GM12801 (cell line): ENCODE measurements around the gene BAG3.

Source experiments
- CTCF ChIP-seq: IDR thresholded peaks from one replicate; pipeline ENCODE4 v1.5.1; 2011; ENCODE audit warnings: control low read depth; ENCODE audit not compliant: insufficient read length; ENCODE audit errors: extremely low read depth

Gene BAG3

DNA sequence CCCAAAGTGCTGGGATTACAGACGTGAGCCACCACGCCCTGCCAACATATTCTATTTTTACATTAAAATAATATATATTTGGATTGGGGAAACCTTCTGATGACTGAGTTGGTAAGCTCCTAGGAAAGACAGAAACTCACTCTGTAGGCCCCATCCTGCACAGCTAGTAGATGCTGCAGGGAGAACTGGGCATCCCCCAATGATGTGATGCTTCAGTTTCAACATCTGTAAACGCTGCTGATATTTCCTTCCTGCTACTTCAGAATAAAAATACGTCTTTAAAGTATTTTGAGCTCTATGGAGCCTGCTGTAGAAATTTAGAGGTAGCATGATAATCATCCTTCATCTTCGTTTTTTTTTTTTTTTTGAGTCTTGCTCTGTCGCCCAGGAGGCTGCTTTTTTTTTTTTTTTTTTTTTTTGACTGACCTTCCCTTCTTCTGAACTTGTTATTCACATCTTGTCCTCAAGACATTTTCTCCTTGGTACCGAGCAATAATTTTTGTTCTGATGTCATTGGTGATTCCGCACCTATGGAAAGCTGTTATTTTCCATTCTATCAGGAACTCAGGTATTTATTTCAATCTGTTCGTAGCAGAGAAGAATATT is 52.8 kb downstream of the BAG3 start:
- no peak for TF ChIP-seq CTCF

DNA sequence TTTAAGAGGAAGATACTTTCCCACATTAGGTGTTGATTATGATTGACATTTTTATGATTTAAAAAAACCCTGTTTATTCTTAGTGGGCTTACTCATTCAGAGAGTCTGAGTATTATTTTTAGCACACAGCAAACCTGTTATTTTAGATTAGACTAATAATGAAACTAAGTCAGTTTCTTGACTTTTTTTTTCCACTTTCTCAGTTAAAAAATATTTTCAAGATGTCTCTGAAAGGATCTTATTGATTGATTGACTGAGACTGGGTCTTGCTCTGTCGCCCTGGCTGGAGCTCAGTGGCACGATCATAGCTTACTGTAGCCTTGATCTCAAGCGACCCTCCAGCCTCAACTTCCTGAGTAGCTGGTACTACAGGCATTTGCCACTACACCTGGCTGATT is 54.3 kb downstream of the BAG3 start:
- TF ChIP-seq CTCF = no peak

GRCh38 chr10:119706521-119707278 is 55.5 kb downstream of the BAG3 start:
- no peak for TF ChIP-seq CTCF

DNA sequence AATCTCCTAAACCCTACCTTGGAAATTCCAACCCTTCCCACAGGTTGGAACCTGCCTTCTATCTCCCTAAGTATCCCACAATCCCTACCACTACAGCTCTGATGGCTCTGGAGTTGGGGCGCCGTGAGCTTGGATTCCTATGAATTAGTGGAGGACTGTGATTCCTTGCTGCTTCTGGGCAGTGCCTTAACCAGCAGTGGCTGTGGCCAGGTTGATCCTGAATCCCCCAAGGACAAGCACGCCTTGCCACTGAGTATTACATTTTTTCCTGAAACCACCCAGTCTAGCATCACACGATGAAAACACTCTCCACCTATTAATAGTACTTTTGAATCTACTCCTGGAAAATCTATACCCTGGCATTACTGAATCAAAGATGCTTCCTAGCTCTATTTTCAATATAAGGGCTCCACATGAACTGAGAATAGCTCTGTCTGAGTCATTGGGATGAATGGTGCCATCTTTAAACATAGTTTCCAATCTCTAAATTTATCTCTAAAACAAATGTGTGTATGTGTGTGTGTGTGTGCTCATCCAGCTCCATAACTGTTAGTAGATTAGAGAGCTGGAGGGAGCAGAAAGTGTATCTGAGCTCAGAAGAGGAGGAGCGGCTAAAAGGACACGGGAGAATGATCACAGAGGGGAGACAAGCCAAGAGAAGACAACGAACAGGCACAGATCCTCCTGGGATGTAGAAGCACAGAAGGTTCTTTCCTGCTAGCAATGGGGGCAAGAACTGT is 62.7 kb downstream of the BAG3 start:
- no peak for TF ChIP-seq CTCF

- TF ChIP-seq CTCF = no peak
These were observed 63.3 kb downstream of the BAG3 start for GRCh38 chr10:119714484-119714816.

- no peak for TF ChIP-seq CTCF
These were observed 64.7 kb downstream of the BAG3 start for GRCh38 chr10:119715628-119716505.

- no peak for TF ChIP-seq CTCF
These were observed 72.0 kb downstream of the BAG3 start for GRCh38 chr10:119723161-119723560.
